Measurements from ENCODE around the gene RNASE12.
A peak's percentile ranks its signal among the peaks of the same experiment; 100 is the strongest.
"Not testable (repeated sequence)": the region's sequence is repeated elsewhere in the genome, so short reads cannot be mapped to it uniquely, and the experiment has no call there.

Gene RNASE12

DNA sequence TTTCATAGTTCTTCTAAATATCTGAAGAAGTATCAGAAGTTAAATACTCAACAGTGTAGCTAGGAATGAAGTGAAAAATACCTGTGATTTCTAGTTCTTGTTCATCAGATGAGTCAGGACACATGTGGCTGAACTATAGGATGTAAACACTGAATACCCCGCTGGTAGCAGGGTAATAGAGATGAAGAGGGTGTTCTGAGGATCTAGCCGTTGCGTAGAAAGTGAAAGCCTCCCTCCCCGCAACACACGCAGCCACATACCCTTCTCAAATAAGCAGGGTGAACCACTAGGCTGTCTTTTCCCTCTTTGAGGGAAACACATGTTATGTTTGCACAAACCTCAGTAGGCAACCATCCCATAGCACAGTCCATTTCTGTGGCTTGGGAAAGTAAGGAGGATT, 16.4 kb upstream of the RNASE12 start:
- H3K4me3 ChIP-seq (ENCODE audit: low read depth, low read length): no peak overlapping the region
- TF ChIP-seq, protein P1, sequence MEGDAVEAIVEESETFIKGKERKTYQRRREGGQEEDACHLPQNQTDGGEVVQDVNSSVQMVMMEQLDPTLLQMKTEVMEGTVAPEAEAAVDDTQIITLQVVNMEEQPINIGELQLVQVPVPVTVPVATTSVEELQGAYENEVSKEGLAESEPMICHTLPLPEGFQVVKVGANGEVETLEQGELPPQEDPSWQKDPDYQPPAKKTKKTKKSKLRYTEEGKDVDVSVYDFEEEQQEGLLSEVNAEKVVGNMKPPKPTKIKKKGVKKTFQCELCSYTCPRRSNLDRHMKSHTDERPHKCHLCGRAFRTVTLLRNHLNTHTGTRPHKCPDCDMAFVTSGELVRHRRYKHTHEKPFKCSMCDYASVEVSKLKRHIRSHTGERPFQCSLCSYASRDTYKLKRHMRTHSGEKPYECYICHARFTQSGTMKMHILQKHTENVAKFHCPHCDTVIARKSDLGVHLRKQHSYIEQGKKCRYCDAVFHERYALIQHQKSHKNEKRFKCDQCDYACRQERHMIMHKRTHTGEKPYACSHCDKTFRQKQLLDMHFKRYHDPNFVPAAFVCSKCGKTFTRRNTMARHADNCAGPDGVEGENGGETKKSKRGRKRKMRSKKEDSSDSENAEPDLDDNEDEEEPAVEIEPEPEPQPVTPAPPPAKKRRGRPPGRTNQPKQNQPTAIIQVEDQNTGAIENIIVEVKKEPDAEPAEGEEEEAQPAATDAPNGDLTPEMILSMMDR (IDR thresholded peaks at IDR 0.05; ENCODE audit: borderline replicate concordance, insufficient read depth, low read depth, low read length): no peak

DNA sequence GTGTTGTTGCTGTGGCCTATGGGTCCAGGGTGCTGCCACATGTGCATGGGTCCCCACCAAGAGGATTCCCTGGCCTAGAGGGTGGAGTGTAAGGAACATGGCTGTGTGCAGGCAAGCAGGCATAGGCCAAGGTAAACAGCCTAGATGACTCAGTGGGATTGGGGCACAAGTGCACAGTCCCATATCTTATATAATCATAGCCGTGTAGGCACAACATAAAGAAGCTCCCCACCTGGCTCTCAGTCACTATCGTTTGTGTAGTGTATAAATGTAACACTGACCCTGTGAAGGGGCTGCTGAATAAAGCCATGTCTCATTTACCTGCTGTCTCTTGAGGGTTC, 15.7 kb upstream of the RNASE12 start:
- TF ChIP-seq, protein P1 (IDR thresholded peaks at IDR 0.05; ENCODE audit: borderline replicate concordance, insufficient read depth, low read depth, low read length): no peak
- no peak overlapping the region for H3K4me3 ChIP-seq (ENCODE audit: low read depth, low read length)

DNA sequence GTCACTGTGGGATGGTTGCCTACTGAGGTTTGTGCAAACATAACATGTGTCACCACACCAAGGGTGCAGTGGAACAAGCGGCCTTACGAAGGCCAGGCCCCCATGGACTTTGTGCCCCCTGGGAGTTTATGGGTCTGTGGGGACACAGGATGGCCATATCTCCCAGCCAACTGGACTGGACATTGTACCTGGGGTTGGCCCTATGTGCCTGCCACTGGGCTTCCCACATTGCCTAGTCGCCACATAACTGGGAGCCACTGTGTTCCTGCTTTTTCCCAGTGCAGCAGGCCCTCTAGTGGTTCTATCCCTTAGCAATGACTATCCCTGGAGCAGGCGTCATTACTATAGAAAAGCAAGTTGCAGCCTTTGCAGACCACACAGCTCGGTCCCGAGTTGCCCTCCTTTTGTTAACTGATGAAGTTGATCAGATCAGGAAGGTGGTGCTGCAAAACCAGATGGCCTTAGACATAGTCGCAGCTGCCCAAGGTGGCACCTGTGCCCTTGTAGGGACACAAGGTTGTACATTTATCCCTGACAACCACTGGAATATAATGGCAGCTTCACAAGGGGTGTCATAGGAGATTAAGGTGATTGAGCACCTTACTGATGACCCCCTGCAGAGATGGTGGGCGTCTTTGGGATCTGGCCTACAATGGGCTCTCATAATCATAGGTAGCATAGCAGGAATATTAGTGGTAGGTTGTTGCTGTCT, 15.2 kb upstream of the RNASE12 start:
- TF ChIP-seq, protein P1 (IDR thresholded peaks at IDR 0.05; ENCODE audit: borderline replicate concordance, insufficient read depth, low read depth, low read length): peak; percentile 53
- no peak overlapping the region for H3K4me3 ChIP-seq (ENCODE audit: low read depth, low read length)

DNA sequence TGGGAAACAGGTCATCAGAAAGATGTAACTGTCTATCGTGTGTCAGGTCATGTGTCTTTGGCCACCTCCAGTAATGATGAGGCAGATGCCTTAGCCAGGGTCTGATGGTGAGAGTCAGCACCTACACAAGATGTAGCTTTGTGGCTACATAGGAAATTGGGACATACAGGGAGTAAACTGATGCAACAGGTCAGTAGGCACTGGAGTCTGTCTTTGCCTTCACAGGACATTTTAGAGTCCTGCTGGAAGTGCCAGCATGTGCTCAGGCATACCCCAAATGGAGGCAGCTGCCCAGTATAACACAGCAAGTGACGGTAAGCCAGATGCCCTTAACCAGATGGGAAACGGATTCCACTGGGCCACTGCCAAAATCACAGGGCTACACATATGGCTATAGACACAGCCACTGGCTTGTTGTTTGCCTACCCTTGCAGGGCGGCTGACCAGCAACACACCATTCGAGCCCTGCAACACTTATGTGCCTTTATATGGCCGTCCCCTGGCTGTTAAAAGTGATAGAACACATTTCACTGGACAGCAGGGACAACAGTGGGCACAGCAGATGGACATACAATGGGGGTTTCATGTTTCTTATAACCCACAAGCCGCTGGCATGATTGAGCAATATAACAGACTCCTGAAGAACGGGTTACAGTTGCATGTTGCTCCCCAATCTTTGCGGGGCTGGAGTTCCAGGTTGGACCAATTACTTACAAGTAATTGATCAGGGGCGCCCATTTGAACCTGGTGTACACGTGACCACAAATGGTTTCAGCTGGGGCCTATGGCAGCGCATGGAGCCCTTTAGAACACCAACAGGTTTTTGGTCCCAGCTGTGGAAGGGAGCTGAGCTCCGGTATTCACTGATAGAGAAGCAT, 12.9 kb upstream of the RNASE12 start:
- no peak overlapping the region for H3K4me3 ChIP-seq (ENCODE audit: low read depth, low read length)
- TF ChIP-seq, protein P1 (IDR thresholded peaks at IDR 0.05; ENCODE audit: borderline replicate concordance, insufficient read depth, low read depth, low read length): no peak

DNA sequence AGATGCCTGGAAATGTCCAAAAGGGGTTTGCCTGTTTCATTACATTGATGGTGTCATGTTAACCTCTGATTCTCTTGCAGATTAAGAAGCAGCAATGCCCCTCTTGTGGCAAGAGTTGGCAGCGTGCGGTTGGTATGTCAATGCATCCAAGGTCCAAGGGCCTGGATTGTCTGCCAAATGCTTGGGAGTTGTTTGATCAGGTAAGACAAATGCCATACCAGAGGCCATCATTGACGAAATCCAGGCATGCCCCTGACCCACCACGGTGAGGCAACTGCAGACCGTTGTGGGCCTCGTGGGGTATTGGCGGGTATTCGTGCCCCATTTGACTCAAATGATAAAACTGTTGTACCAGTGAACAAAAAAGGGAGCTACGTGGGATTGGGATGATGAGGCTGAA, 11.4 kb upstream of the RNASE12 start:
- H3K4me3 ChIP-seq (ENCODE audit: low read depth, low read length): no peak overlapping the region
- TF ChIP-seq, protein P1 (IDR thresholded peaks at IDR 0.05; ENCODE audit: borderline replicate concordance, insufficient read depth, low read depth, low read length): no peak

DNA sequence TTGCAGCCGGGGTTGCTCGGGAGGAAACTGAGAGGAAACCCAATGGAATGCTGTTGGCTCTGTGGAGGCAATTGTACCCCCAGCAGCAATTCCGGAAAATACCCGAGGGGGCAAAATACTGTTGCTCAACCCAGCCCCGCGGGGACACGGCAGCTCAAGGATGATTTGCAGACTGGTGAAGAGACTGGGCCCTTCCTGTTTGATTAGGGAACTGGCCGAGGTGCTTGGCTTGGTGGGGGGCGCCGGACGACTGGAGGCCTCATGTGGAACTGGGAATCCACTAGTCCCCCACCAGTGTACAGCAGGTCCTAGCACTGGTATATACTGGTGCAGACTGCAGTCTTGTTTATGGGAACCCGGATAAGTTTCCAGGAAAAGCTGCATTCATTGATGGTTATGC, 10.3 kb upstream of the RNASE12 start:
- no peak overlapping the region for H3K4me3 ChIP-seq (ENCODE audit: low read depth, low read length)
- TF ChIP-seq, protein P1 (IDR thresholded peaks at IDR 0.05; ENCODE audit: borderline replicate concordance, insufficient read depth, low read depth, low read length): no peak

DNA sequence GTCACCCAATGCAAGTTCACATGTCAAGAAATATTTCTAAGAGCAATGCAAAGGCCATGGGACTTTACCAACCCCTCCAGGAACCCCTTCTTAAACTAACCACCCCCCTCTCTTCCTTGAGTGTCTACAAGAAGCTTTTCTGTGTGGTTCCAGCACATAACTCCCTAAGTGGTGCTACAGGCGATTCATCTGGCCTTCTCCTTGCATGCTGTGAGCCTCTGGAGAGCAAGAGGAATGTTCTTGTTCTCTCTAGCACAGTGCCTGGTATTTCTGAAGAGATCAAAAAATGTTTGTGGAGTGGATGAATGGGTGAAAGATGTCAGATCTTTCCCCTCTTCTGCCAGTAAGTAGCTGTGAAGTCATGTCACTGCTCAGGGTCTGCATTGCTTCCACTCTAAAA, 5.9 kb upstream of the RNASE12 start:
- TF ChIP-seq, protein P1 (IDR thresholded peaks at IDR 0.05; ENCODE audit: borderline replicate concordance, insufficient read depth, low read depth, low read length): no peak

DNA sequence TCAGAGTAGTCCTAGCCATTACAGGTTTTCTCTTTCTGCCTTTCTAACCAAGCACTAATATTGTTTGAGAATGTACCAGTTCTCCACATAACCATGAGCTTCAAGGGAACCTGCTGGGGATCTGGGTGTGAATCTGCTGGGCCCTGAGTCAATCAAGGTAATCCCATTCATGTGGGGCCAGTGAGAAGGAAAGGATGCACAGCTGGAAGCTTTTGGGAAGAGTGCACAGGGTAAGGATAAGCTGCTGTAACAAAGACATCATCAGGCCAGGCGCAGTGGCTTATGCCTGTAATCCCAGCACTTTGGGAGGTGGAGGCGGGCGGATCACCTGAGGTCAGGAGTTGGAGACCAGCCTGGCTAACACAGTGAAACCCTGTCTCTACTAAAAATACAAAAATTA, 4.5 kb upstream of the RNASE12 start:
- H3K4me3 ChIP-seq (ENCODE audit: low read depth, low read length): not testable (repeated sequence)

More for the DNA sequence above, 5.9 kb upstream of the RNASE12 start:
- no peak overlapping the region for H3K4me3 ChIP-seq (ENCODE audit: low read depth, low read length)

All from GM12875 (cell line).